Naive thymus-derived CD8-positive, alpha-beta T cell (primary cell): ENCODE data around the gene PNMA6E. TPM values are rescaled to one million over a fixed set of nuclear protein-coding genes. Genes with fewer than 3 reads are reported as not detected.
A peak's percentile ranks its signal among the peaks of the same experiment; 100 is the strongest.
"Not testable (repeated sequence)": the region's sequence is repeated elsewhere in the genome, so short reads cannot be mapped to it uniquely, and the experiment has no call there.

Experiments
- ATAC-seq, 2 donors: fragments of 150-1000 bp; cut with Tn5 transposase in 1 of 2; sonication (Bioruptor Pico), chemical (Tn5 transposase) in 1 of 2; 1 replicate in 1 of 2; 2 replicates in 1 of 2; pipeline ENCODE4 v1.10.0; 2021; ENCODE audit warnings: mild to moderate bottlenecking in 2 of 2, moderate library complexity in 2 of 2
- POLR2A ChIA-PET: fragments of 350-600 bp; sonication (Branson Sonifier 250); formaldehyde crosslinking; loops from one replicate; lab custom pipeline; 2021; ENCODE audit warnings: antibody characterized with exemption; lab: Charles Lee
- DNase-seq, 10 donors: peaks; one replicate each; pipeline versions ENCODE4 v3.0.0 to v3.0.0-alpha.2; 2020 to 2022
- H3K27ac Mint-ChIP-seq, 10 donors: one replicate each; pipeline ENCODE4 v1.8.0; 2020 to 2022; ENCODE audit warnings: mild to moderate bottlenecking in 10 of 10, mixed read lengths in 10 of 10, moderate library complexity in 4 of 10, inconsistent platforms in 1 of 10
- H3K27me3 Mint-ChIP-seq, 5 donors: one replicate each; pipeline ENCODE4 v1.8.0; 2021 to 2022; ENCODE audit warnings: mixed read lengths in 5 of 5
- H3K36me3 Mint-ChIP-seq, 3 donors: one replicate each; pipeline ENCODE4 v1.8.0; 2020 to 2022; ENCODE audit warnings: mixed read lengths in 3 of 3, mild to moderate bottlenecking in 2 of 3, inconsistent platforms in 1 of 3
- H3K4me1 Mint-ChIP-seq, 4 donors: one replicate each; pipeline ENCODE4 v1.8.0; 2021 to 2022; ENCODE audit warnings: mixed read lengths in 4 of 4
- H3K4me3 Mint-ChIP-seq, 10 donors: one replicate each; pipeline ENCODE4 v1.8.0; 2020 to 2022; ENCODE audit warnings: mild to moderate bottlenecking in 10 of 10, mixed read lengths in 10 of 10, moderate library complexity in 6 of 10, inconsistent platforms in 1 of 10
- H3K9me3 Mint-ChIP-seq, 9 donors: one replicate each; pipeline ENCODE4 v1.8.0; 2020 to 2022; ENCODE audit warnings: mixed read lengths in 9 of 9, mild to moderate bottlenecking in 3 of 9, inconsistent platforms in 1 of 9, moderate library complexity in 1 of 9
- polyA plus RNA-seq, 3 donors: library from polyadenylated mRNA; unstranded; fragments of 300-500 nt; fragmentation: Illumina TruSeq; gene quantifications; one replicate each; pipeline ENCODE4 v1.2.3, GENCODE V29; 2021
- total RNA-seq, 8 experiments: library from RNA in 2 of 8; stranded (reverse) in 2 of 8; gene quantifications; one replicate each; pipeline ENCODE4 v1.2.3 and lab custom pipeline; 2021 to 2026

The PNMA6E gene
- total and polyA plus RNA-seq, 5 experiments from 2014 or later = not detected

DNA sequence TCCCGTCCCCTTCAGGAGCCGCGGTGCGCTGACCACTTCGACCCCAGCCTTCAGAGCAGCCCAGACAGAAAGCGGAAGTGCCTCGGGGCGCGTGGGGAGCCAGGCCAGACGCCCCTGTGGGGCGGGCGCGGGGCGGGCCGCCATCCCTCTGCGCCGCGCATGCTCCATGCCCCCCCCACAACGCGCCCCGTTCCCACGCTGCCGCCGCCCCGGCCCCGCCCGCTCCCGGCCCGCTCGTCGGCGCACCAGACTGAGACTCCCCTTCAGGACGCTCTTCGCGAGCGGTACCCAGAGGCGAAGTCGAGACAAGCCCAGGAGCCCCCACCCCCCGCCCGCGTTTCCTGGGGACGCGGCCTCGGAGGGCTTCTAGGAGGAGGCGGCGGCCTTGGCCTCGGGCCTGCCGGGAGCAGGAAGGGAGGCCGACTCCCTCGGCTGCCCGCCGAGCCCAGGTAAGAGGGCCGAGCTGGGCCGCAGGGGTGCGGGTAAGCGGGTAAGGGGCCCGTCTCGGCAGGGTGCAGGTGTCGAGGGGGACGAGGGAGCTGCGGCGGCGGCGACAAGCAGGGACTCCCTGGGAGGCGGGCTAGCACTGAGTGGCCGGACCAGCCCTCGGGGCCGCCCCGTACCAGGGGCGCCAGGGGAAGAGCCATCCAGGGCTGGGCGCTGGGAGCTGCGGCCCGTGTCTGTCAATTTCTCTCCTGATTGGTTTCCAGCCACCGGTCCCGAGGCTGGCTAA lies 10.3 kb upstream of the PNMA6E start, which contains the start of gene ZFP92:
Gene ZFP92 (plus strand): TSS at position 218 of the 733 bp plus-strand sequence. CDS start 6,851 bp downstream, outside the sequence.
- ATAC-seq = peak; percentile 67 to 86
- POLR2A ChIA-PET = no interaction called here
- Mint-ChIP-seq H3K36me3 (no peaks in the 10 kb centered on the region), H3K4me1 (peaks cover 3 to 14% (median 12%) of the 10 kb centered on the region in 4 donors), H3K27me3 (peaks cover 0 to 2% (median 0%) of the 10 kb centered on the region in 5 donors), H3K27ac (peak within 1 kb of the TSS in 5 of 10 donors; percentile 15 to 84 (median 69)), H3K9me3 (no peaks in the 10 kb centered on the region), H3K4me3 (peak within 1 kb of the TSS; percentile 59 to 82 (median 74))
- DNase-seq = peak in 9 of 10 donors; percentile 7 to 41 (median 26)

- H3K4me1 Mint-ChIP-seq = peaks cover 3 to 14% (median 12%) of the 10 kb centered on the region in 4 donors
- POLR2A ChIA-PET = no interaction called here
- DNase-seq (no peak), ATAC-seq (no peak)
- H3K27me3 Mint-ChIP-seq = peaks cover 0 to 2% (median 0%) of the 10 kb centered on the region in 5 donors
- no peaks in the 10 kb centered on the region for H3K36me3 Mint-ChIP-seq
- H3K9me3 Mint-ChIP-seq = no peaks in the 10 kb centered on the region
- peak overlapping the region; percentile 57 to 82 (median 73) for H3K4me3 Mint-ChIP-seq
- H3K27ac Mint-ChIP-seq = peak overlapping the region in 4 of 10 donors; percentile 40 to 71 (median 60)
Measured at GRCh38 chrX:153410888-153411254, 9.7 kb upstream of the PNMA6E start.

- Mint-ChIP-seq H3K27me3 (peaks cover 0 to 2% (median 0%) of the 10 kb centered on the region in 5 donors), H3K4me3 (peak overlapping the region in 4 of 10 donors; percentile 57 to 76 (median 74)), H3K36me3 (no peaks in the 10 kb centered on the region), H3K27ac (no peak overlapping the region), H3K4me1 (peaks cover 3 to 14% (median 12%) of the 10 kb centered on the region in 4 donors), H3K9me3 (no peaks in the 10 kb centered on the region)
- DNase-seq (no peak), ATAC-seq (no peak)
- POLR2A ChIA-PET = no interaction called here
Measured at GRCh38 chrX:153410373-153410772, 9.2 kb upstream of the PNMA6E start.

GRCh38 chrX:153409414-153410101 lies 8.4 kb upstream of the PNMA6E start:
- H3K36me3 Mint-ChIP-seq = no peaks in the 10 kb centered on the region
- ATAC-seq = no peak
- H3K27ac Mint-ChIP-seq = no peak overlapping the region
- no peak for DNase-seq
- peaks cover 3 to 14% (median 12%) of the 10 kb centered on the region in 4 donors for H3K4me1 Mint-ChIP-seq
- peaks cover 0 to 2% (median 0%) of the 10 kb centered on the region in 5 donors for H3K27me3 Mint-ChIP-seq
- no peak overlapping the region for H3K4me3 Mint-ChIP-seq
- no peaks in the 10 kb centered on the region for H3K9me3 Mint-ChIP-seq
- POLR2A ChIA-PET = no interaction called here

DNA sequence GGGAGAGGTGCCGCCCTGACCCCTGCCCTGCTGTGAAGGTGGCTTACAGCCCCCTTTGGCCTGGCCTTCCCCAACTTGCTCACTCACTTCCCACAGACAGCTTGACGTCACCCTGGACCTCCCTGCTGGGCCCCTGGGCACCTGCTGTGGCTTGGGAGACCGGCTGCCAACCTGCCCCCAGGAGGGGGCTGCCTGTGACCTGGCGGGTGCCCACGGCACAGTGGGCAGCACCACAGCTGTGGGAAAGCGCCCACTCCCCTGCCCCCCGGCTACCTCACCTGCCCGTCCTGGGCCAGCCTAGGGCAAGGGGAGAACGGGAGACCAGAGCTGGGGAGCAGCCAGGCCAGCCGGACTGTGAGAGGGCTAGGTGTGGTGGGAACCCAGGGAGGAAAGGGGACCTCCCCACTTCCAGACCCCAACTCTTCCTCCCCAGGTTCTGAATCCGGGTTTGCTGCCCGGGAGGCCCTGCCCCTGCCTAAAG lies 7.8 kb upstream of the PNMA6E start:
- H3K27me3 Mint-ChIP-seq = peaks cover 0 to 2% (median 0%) of the 10 kb centered on the region in 5 donors
- H3K9me3 Mint-ChIP-seq = no peaks in the 10 kb centered on the region
- H3K4me3 Mint-ChIP-seq = no peak overlapping the region
- no peak for ATAC-seq
- POLR2A ChIA-PET = no interaction called here
- no peak for DNase-seq
- no peaks in the 10 kb centered on the region for H3K36me3 Mint-ChIP-seq
- H3K4me1 Mint-ChIP-seq = peaks cover 3 to 14% (median 12%) of the 10 kb centered on the region in 4 donors
- H3K27ac Mint-ChIP-seq = peak overlapping the region in 1 of 10 donors; percentile 34

- H3K9me3 Mint-ChIP-seq = no peaks in the 10 kb centered on the region
- H3K27me3 Mint-ChIP-seq = no peaks in the 10 kb centered on the region
- no peak overlapping the region for H3K27ac Mint-ChIP-seq
- H3K36me3 Mint-ChIP-seq = no peaks in the 10 kb centered on the region
- POLR2A ChIA-PET = no interaction called here
- H3K4me1 Mint-ChIP-seq = peaks cover 3 to 14% (median 11%) of the 10 kb centered on the region in 4 donors
- H3K4me3 Mint-ChIP-seq = no peak overlapping the region
- ATAC-seq (no peak), DNase-seq (no peak)
Measured at GRCh38 chrX:153408221-153408721, 7.1 kb upstream of the PNMA6E start.

DNA sequence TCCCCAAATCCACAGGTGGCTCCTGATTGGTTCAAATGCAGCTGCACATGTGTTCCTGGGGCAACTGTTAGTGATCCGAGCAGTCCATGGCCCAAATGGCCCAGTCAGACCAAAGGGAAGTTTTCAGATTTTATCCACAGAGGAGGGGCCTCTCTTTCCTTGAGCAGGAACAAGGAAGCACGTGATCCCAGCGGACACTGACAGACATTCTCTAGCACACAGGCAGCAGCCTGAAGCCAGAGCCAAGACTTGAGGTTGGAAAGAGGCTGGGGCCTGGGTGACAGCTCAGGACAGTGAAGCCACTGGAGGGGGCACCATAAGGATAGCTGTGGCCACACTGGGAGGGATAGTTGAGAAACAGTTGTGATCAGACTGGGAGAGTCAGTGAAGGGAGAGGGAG lies 6.6 kb upstream of the PNMA6E start:
- ATAC-seq (no peak), DNase-seq (no peak)
- H3K27ac Mint-ChIP-seq = no peak overlapping the region
- no peak overlapping the region for H3K4me3 Mint-ChIP-seq
- H3K9me3 Mint-ChIP-seq = no peaks in the 10 kb centered on the region
- H3K36me3 Mint-ChIP-seq = no peaks in the 10 kb centered on the region
- POLR2A ChIA-PET = no interaction called here
- H3K4me1 Mint-ChIP-seq = peaks cover 3 to 14% (median 11%) of the 10 kb centered on the region in 4 donors
- no peaks in the 10 kb centered on the region for H3K27me3 Mint-ChIP-seq

GRCh38 chrX:153406903-153407302 lies 5.8 kb upstream of the PNMA6E start:
- no peaks in the 10 kb centered on the region for H3K36me3 Mint-ChIP-seq
- POLR2A ChIA-PET = no interaction called here
- H3K27ac Mint-ChIP-seq = peak overlapping the region in 1 of 10 donors; percentile 28
- H3K4me3 Mint-ChIP-seq = no peak overlapping the region
- no peak for ATAC-seq
- no peaks in the 10 kb centered on the region for H3K27me3 Mint-ChIP-seq
- DNase-seq = no peak
- peaks cover 3 to 7% (median 4%) of the 10 kb centered on the region in 4 donors for H3K4me1 Mint-ChIP-seq
- no peaks in the 10 kb centered on the region for H3K9me3 Mint-ChIP-seq

DNA sequence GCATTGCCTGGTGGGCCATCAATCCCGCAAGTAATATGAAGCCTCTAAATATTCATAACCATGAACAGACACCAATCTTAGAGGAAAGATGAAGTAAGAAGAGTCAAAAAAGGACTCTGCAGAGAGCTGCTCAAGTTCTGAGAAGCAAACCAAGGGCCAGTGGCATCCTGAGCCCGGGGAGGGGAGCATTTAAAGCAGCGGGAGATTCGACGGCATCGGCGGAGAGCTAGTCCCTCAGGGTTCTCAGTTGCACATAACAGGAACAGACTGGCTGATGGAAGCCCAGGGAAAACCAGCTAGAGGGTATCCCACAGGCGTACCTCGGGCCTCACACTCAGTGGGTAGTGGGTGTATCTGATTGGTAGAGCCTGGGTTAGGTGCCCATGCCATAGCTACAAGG lies 4.9 kb upstream of the PNMA6E start:
- no peaks in the 10 kb centered on the region for H3K27me3 Mint-ChIP-seq
- H3K4me3 Mint-ChIP-seq = no peak overlapping the region
- POLR2A ChIA-PET = no interaction called here
- no peaks in the 10 kb centered on the region for H3K36me3 Mint-ChIP-seq
- no peak overlapping the region for H3K27ac Mint-ChIP-seq
- no peak for ATAC-seq
- H3K4me1 Mint-ChIP-seq = peaks cover 2 to 3% (median 2%) of the 10 kb centered on the region in 4 donors
- DNase-seq = no peak
- no peaks in the 10 kb centered on the region for H3K9me3 Mint-ChIP-seq

GRCh38 chrX:153405426-153405825 lies 4.3 kb upstream of the PNMA6E start:
- Mint-ChIP-seq H3K4me1 (no peaks in the 10 kb centered on the region), H3K36me3 (no peaks in the 10 kb centered on the region), H3K27me3 (no peaks in the 10 kb centered on the region), H3K9me3 (no peaks in the 10 kb centered on the region), H3K4me3 (no peak overlapping the region), H3K27ac (no peak overlapping the region)
- DNase-seq = no peak
- ATAC-seq = no peak
- POLR2A ChIA-PET = no interaction called here

DNA sequence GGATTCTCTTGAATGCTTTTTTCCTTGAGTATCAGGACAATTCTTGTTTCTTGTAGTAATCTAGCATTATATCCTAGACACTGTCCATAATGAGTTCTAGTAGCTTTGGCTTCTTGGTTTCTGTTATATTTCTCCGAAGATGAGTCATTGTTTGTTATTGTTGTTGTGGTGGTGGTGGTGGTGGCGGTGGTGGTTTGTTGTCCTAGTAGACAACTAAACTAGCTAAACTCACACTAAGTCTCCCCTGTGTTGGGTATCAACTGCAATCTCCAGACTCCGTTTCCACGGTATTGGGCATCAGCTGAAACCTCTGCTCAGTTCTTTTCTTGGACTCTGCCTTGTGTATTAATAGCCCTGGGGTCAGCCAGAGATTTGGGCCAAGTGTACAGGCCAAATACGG lies 3.2 kb upstream of the PNMA6E start:
- not testable (repeated sequence) for H3K4me1 Mint-ChIP-seq, H3K27me3 Mint-ChIP-seq, H3K27ac Mint-ChIP-seq, H3K36me3 Mint-ChIP-seq, ATAC-seq, DNase-seq, H3K4me3 Mint-ChIP-seq, H3K9me3 Mint-ChIP-seq
- POLR2A ChIA-PET = interaction anchor here (0.5 kb wide), 1 partner anchor 650 kb away, joined by 3 read pairs; no protein-coding TSS in a partner anchor

GRCh38 chrX:153400146-153401132 lies 711 bp downstream of the PNMA6E start:
- peaks cover 0 to under 1% (median 0%) of the 10 kb centered on the region in 4 donors for H3K4me1 Mint-ChIP-seq
- POLR2A ChIA-PET = no interaction called here
- H3K4me3 Mint-ChIP-seq = no peak overlapping the region
- no peaks in the 10 kb centered on the region for H3K36me3 Mint-ChIP-seq
- DNase-seq (peak; percentile 6 to 67 (median 26)), ATAC-seq (peak in 1 of 2 donors; percentile 62)
- no peaks in the 10 kb centered on the region for H3K27me3 Mint-ChIP-seq
- H3K9me3 Mint-ChIP-seq = no peaks in the 10 kb centered on the region
- peak overlapping the region in 1 of 10 donors; percentile 43 for H3K27ac Mint-ChIP-seq
